DOHH2 (cell line): Measurements from ENCODE around the gene HOXB3.

Experiments
- CTCF ChIP-seq: fragments of 200-600 bp; sonication (generic); IDR thresholded peaks from one replicate; pipeline ENCODE4 v1.5.1; 2014; ENCODE audit warnings: antibody characterized with exemption, mild to moderate bottlenecking, low read depth, low read length; ENCODE audit not compliant: poor library complexity, severe bottlenecking
- EZH2phosphoT487 ChIP-seq: fragments of 200-600 bp; sonication (generic); IDR thresholded peaks from 2 replicates; pipeline ENCODE4 v1.6.1; 2017; ENCODE audit warnings: borderline replicate concordance, mild to moderate bottlenecking, antibody characterized with exemption, low read length, moderate library complexity, mixed read lengths

- no peak for TF ChIP-seq CTCF
- no peak for TF ChIP-seq EZH2phosphoT487
Observed at GRCh38 chr17:48548523-48549280, 41.3 kb downstream of the HOXB3 start.
